Measurements from ENCODE around the gene NPHP4.

Gene NPHP4

GRCh38 chr1:5992026-5992813 lies at the start of gene NPHP4:
NPHP4 (minus strand) TSS chr1:5992425; CDS start chr1:5986289, 6,136 bp downstream.
- H3K4me3 Mint-ChIP-seq = peak within 1 kb of the TSS; percentile 90 to 94

GRCh38 chr1:6041432-6042062 lies 49.3 kb upstream of the NPHP4 start:
- DNase-seq = no peak

More at GRCh38 chr1:5992026-5992813, at the start of gene NPHP4:
- H3K4me1 Mint-ChIP-seq = peaks cover 30 to 33% of the 10 kb centered on the region in 2 donors
- H3K27me3 Mint-ChIP-seq = no peaks in the 10 kb centered on the region
- DNase-seq (peak; percentile 99), ATAC-seq (replicated peaks) (peak; percentile 93 to 94)
- peak within 1 kb of the TSS; percentile 95 for H3K27ac Mint-ChIP-seq
- peaks cover 0 to 3% of the 10 kb centered on the region in 2 donors for H3K36me3 Mint-ChIP-seq
- H3K9me3 Mint-ChIP-seq = no peaks in the 10 kb centered on the region

GRCh38 chr1:6040861-6041415 lies 48.7 kb upstream of the NPHP4 start:
- peaks cover 19 to 24% of the 10 kb centered on the region in 2 donors for H3K4me1 Mint-ChIP-seq
- peaks cover 51 to 69% of the 10 kb centered on the region in 2 donors for H3K36me3 Mint-ChIP-seq
- no peak overlapping the region for H3K4me3 Mint-ChIP-seq
- H3K27me3 Mint-ChIP-seq = no peaks in the 10 kb centered on the region
- no peak for DNase-seq
- ATAC-seq (replicated peaks) = no peak
- no peak overlapping the region for H3K27ac Mint-ChIP-seq
- no peaks in the 10 kb centered on the region for H3K9me3 Mint-ChIP-seq

More at GRCh38 chr1:6041432-6042062, 49.3 kb upstream of the NPHP4 start:
- H3K36me3 Mint-ChIP-seq = peaks cover 47 to 69% of the 10 kb centered on the region in 2 donors
- no peaks in the 10 kb centered on the region for H3K9me3 Mint-ChIP-seq
- no peak overlapping the region for H3K27ac Mint-ChIP-seq
- H3K4me1 Mint-ChIP-seq = peaks cover 15 to 18% of the 10 kb centered on the region in 2 donors
- ATAC-seq (replicated peaks) = no peak
- H3K4me3 Mint-ChIP-seq = no peak overlapping the region
- no peaks in the 10 kb centered on the region for H3K27me3 Mint-ChIP-seq

- Mint-ChIP-seq H3K36me3 (peaks cover 54 to 72% of the 10 kb centered on the region in 2 donors), H3K4me1 (peaks cover 22 to 29% of the 10 kb centered on the region in 2 donors), H3K4me3 (no peak overlapping the region)
These were observed 48.2 kb upstream of the NPHP4 start for GRCh38 chr1:6040444-6040843.

GRCh38 chr1:6039031-6039430 lies 46.8 kb upstream of the NPHP4 start:
- Mint-ChIP-seq H3K4me1 (peaks cover 26 to 43% of the 10 kb centered on the region in 2 donors), H3K4me3 (no peak overlapping the region), H3K27ac (peak overlapping the region; percentile 20), H3K36me3 (peaks cover 52 to 68% of the 10 kb centered on the region in 2 donors), H3K9me3 (no peaks in the 10 kb centered on the region), H3K27me3 (no peaks in the 10 kb centered on the region)
- no peak for ATAC-seq (replicated peaks)
- no peak for DNase-seq

More at GRCh38 chr1:6040444-6040843, 48.2 kb upstream of the NPHP4 start:
- ATAC-seq (replicated peaks) (no peak), DNase-seq (no peak)
- H3K9me3 Mint-ChIP-seq = no peaks in the 10 kb centered on the region
- no peaks in the 10 kb centered on the region for H3K27me3 Mint-ChIP-seq
- H3K27ac Mint-ChIP-seq = no peak overlapping the region

- no peaks in the 10 kb centered on the region for H3K9me3 Mint-ChIP-seq
- no peaks in the 10 kb centered on the region for H3K27me3 Mint-ChIP-seq
- H3K36me3 Mint-ChIP-seq = peaks cover 48 to 64% of the 10 kb centered on the region in 2 donors
- ATAC-seq (replicated peaks) (no peak), DNase-seq (no peak)
- H3K4me3 Mint-ChIP-seq = no peak overlapping the region
- peaks cover 26 to 46% of the 10 kb centered on the region in 2 donors for H3K4me1 Mint-ChIP-seq
- no peak overlapping the region for H3K27ac Mint-ChIP-seq
These were observed 46.4 kb upstream of the NPHP4 start for GRCh38 chr1:6038603-6039002.

- peaks cover 45 to 67% of the 10 kb centered on the region in 2 donors for H3K36me3 Mint-ChIP-seq
- H3K4me3 Mint-ChIP-seq = peak overlapping the region in 1 of 2 donors; percentile 43
- DNase-seq (peak; percentile 30), ATAC-seq (replicated peaks) (peak; percentile 93 to 95)
- H3K27ac Mint-ChIP-seq = peak overlapping the region; percentile 53
- H3K9me3 Mint-ChIP-seq = no peaks in the 10 kb centered on the region
- peaks cover 36 to 58% of the 10 kb centered on the region in 2 donors for H3K4me1 Mint-ChIP-seq
- H3K27me3 Mint-ChIP-seq = no peaks in the 10 kb centered on the region
These were observed 45.1 kb upstream of the NPHP4 start for GRCh38 chr1:6037338-6037762.

GRCh38 chr1:6035719-6036118 lies 43.5 kb upstream of the NPHP4 start:
- Mint-ChIP-seq H3K27me3 (no peaks in the 10 kb centered on the region), H3K4me3 (no peak overlapping the region), H3K4me1 (peaks cover 42 to 69% of the 10 kb centered on the region in 2 donors), H3K27ac (no peak overlapping the region), H3K36me3 (peaks cover 40 to 64% of the 10 kb centered on the region in 2 donors), H3K9me3 (no peaks in the 10 kb centered on the region)
- ATAC-seq (replicated peaks) = no peak
- DNase-seq = no peak

GRCh38 chr1:6035303-6035702 lies 43.1 kb upstream of the NPHP4 start:
- peak overlapping the region in 1 of 2 donors; percentile 52 for H3K4me3 Mint-ChIP-seq
- peaks cover 44 to 69% of the 10 kb centered on the region in 2 donors for H3K36me3 Mint-ChIP-seq
- H3K4me1 Mint-ChIP-seq = peaks cover 46 to 73% of the 10 kb centered on the region in 2 donors
- no peak for DNase-seq
- H3K27ac Mint-ChIP-seq = peak overlapping the region; percentile 22
- H3K9me3 Mint-ChIP-seq = no peaks in the 10 kb centered on the region
- no peak for ATAC-seq (replicated peaks)
- no peaks in the 10 kb centered on the region for H3K27me3 Mint-ChIP-seq

- DNase-seq (no peak), ATAC-seq (replicated peaks) (no peak)
- Mint-ChIP-seq H3K4me1 (peaks cover 50 to 79% of the 10 kb centered on the region in 2 donors), H3K9me3 (no peaks in the 10 kb centered on the region), H3K4me3 (no peak overlapping the region), H3K27me3 (no peaks in the 10 kb centered on the region), H3K36me3 (peaks cover 49 to 72% of the 10 kb centered on the region in 2 donors), H3K27ac (no peak overlapping the region)
These were observed 42.5 kb upstream of the NPHP4 start for GRCh38 chr1:6034750-6035096.

GRCh38 chr1:6033986-6034749 lies 41.9 kb upstream of the NPHP4 start:
- Mint-ChIP-seq H3K27ac (no peak overlapping the region), H3K27me3 (no peaks in the 10 kb centered on the region), H3K4me3 (no peak overlapping the region), H3K36me3 (peaks cover 52 to 75% of the 10 kb centered on the region in 2 donors), H3K9me3 (no peaks in the 10 kb centered on the region), H3K4me1 (peaks cover 53 to 84% of the 10 kb centered on the region in 2 donors)
- ATAC-seq (replicated peaks) = peak in 1 of 2 donors; percentile 33
- peak; percentile 16 for DNase-seq

- Mint-ChIP-seq H3K9me3 (no peaks in the 10 kb centered on the region), H3K4me3 (no peak overlapping the region), H3K27me3 (no peaks in the 10 kb centered on the region), H3K27ac (no peak overlapping the region), H3K36me3 (peaks cover 56 to 76% of the 10 kb centered on the region in 2 donors), H3K4me1 (peaks cover 59 to 87% of the 10 kb centered on the region in 2 donors)
- DNase-seq (no peak), ATAC-seq (replicated peaks) (no peak)
These were observed 40.9 kb upstream of the NPHP4 start for GRCh38 chr1:6033124-6033523.

- peaks cover 59 to 92% of the 10 kb centered on the region in 2 donors for H3K4me1 Mint-ChIP-seq
- H3K27me3 Mint-ChIP-seq = no peaks in the 10 kb centered on the region
- H3K27ac Mint-ChIP-seq = peak overlapping the region; percentile 52
- DNase-seq (no peak), ATAC-seq (replicated peaks) (no peak)
- peaks cover 55 to 74% of the 10 kb centered on the region in 2 donors for H3K36me3 Mint-ChIP-seq
- peak overlapping the region in 1 of 2 donors; percentile 36 for H3K4me3 Mint-ChIP-seq
- no peaks in the 10 kb centered on the region for H3K9me3 Mint-ChIP-seq
These were observed 38.5 kb upstream of the NPHP4 start for GRCh38 chr1:6030547-6031261.
